GM18907 (cell line): ENCODE measurements around the gene LUZP2.

ENCODE experiments used
- ATAC-seq: cut with Tn5 transposase; IDR thresholded peaks from one replicate; pipeline ENCODE4 v1.9.1; 2021; ENCODE audit warnings: mild to moderate bottlenecking, moderate library complexity; ENCODE audit not compliant: unreplicated experiment

LUZP2 gene

DNA sequence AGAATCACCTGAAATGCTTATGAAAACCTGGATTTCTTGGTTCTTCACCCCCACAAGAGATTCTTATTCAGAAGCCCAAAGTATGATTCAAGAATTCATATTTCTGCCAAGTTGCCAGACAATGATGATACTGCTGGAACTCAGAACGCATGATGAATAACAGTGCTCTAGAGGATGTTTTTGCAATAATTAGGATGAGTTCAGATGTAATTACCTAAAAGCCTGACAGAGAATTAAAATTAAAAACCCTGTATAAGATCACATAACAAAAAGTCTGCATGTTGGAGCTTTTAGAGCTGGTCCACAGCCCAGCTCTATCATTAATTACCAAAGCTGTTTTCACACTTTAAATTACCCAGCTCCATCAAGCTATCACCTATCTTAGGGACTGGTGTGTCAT is 211.8 kb downstream of the LUZP2 start:
- no peak for ATAC-seq

DNA sequence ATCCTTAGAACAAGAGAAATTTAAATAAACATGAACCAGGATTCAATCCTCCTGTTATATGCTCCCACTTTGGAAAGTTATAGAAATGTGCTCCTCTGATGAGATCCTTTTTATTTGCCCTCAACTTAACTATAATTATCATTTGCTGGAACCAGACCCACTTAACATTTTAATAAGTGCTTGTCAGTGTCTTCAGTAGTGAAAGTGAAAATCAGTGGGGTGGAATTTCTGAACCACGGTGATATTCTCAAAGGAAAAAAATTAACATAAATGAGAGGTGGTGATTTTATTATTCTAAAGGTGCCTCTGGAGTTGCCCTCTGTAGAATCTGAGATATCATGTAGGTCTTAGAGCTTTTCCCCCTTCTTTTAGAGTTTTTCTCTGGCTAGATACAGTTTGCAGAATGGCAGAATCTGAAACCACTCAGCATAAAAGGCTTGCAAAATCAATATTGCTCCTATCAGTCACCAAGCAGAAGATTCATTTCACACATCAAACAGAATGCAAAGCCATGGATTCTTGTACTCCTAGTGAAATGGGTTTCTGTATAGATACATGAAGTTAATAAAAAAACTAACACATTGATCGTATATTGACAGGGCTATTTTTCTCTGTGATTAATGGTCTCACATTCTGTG is 213.2 kb downstream of the LUZP2 start:
- no peak for ATAC-seq

DNA sequence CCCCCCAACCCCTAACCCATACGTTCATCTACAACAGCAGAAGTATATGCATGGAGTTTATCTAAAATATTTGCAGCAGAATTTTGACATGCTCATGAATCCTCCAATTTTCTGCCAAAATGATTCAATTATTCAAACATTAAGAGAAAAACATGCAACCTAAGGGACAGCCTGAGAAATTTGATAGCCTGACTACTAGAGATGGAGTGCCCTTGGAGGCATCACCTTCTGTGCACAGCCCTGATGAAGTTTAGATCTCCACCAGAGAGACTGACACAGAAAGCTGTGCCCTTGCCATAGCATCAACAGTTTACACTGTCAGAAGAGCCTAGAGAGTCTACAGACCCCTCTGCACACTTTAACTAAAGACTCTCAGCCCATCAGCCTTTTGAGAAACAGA is 217.7 kb downstream of the LUZP2 start:
- ATAC-seq: no peak

DNA sequence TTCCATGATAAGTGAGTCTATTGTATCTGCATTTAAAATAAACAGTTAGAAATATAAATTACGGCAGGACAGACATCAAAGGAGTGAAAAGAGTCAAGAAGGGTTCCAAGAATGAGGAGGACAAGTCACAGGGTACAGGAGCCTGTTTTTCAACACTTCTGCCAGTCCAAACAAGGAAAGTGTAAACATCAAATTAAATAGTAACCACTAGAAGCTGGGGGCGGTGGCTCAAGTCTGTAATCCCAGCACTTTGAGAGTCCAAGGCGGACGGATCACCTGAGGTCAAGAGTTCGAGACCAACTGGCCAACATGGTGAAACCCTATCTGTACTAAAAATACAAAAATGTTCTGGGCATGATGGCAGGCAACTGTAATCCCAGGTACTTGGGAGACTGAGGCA is 219.6 kb downstream of the LUZP2 start:
- no peak for ATAC-seq

DNA sequence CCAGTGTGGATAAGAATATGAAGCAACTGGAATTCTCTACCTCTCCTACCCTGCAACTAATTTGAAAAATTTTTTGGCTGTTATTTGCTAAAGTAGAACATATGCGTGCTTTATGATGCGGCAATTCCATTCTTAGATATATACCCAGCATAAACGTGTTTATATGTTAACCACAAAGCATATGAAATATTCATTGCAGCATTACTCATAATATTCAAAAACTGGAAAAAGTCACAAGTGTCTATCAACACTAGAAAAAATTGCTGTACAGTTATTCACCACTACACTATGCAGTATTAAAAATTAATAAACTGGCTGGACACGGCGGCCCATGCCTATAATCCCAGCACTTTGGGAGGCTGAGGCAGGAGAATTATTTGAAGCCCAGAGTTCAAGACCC is 226.4 kb downstream of the LUZP2 start:
- ATAC-seq: no peak

DNA sequence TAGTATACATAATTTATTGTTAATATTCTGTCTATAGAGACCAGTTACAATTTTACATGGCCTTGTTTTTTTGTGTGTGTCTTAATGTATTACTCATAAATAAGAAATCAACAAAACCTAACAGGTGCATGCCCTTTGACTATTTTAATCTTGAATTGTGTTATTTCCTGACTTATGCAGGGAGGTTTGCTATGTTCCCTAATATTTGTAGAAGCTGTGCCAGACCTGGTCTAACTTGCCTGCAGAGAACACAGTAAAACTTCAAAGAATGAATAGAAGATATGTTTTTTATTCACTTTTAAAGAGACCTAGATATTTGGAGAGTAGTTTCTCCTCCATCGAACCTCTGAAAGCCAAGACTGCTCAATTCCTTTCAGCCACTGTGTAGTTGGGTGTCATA is 234.7 kb downstream of the LUZP2 start:
- ATAC-seq: no peak

DNA sequence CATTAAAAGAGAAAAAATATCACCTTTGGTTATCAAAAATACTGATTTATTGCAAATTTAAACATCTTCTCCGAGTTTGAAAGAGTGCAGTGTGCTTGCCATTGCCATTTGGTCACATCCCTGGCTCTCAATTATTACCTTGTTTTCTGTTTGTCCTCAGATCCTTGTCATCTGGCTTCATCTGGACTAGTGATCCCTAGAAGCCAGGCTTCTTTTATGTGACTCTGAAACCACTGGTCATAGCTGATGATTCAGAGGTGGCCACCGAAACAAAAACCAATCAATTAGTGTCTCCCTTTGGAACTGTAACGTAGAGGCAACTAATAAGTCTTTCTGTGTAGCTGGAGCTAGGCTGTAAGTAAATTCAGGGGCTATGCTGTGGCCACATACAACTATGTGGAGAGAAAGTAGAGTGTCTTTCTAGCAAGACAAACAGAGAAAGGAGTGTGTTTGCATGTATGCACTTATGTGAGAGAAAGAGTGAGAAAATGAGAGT is 237.9 kb downstream of the LUZP2 start:
- no peak for ATAC-seq

DNA sequence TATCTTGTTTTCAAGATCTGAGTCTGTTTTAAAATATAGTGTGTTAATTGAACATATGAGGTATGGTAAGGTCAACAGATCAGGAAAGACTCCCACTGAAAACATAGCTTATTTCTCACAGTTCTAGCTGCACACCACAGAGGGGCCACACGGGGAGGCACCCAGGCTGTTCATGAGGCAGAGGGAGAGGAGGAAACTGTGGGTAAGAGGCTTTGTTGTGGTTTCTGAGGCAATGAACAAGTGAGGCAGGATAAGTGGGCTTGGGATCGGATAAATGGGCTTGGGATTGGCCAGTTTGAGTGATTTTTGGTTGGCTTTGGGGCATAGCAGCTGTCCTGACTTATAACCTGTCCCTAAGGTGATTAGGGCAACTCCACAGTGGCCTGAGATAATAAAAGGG is 242.1 kb downstream of the LUZP2 start:
- no peak for ATAC-seq

DNA sequence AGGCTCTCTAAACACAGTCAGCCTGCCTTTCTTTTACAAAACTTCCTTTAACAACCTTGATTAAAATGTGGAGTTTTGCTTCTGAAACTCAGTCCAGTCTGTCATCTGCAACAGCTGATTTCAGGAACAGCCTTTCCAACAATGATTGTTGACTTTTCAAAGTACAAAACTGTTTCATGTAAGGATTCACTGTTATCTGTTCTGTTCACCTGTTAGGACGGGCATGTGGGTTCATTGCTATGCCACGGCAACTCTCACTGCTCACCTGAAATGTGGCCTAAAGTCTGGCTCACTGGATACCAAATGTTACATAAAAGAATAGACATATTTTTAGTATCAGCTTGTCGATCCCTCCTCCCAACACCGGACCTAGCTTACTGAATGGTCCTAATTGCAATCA is 242.8 kb downstream of the LUZP2 start:
- ATAC-seq: no peak

DNA sequence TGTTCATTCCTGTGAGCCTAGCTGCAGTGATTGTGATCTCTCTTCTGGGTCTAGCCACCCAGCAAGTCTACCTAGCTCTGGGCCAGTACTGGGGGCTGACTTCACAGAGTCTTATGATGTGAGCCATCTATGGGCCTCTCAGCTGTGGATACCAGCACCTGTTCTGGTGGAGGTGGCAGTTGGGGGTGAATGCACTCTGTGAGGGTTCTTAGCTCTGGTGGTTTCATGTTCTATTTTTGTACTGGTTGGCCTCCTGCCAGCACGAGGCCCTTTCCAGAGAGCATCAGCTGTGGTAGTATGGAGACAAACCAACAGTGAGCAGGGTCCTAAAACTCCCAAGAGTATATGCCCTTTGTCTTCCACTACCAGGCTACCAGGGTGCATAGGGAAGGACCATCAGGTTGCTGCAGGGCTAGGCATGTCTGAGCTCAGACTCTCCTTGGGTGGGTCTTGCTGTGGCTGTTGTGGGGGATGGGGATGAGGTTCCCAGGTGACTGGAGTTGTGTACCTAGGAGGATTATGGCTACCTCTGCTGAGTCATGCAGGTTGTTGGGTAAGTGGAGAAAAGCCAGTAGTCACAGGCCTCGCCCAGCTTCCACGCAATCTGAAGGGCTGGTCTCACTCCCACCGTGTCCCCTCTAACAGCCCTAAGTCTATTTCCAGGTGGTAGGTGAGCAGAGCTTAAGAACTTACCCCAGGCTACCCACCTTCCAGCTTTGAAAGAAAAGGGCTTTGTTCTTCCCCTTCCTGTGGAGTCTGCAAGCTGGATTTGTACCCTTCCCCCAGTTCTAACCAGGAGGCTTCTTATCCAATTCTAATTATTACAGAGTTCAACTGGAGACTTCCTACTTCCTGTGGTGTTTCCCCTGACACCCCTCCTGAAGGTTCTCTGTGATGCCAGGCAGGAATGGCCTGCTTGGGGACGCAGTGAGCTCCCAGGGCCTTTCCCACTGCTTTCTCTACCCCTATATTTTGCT is 250.7 kb downstream of the LUZP2 start:
- ATAC-seq: no peak

DNA sequence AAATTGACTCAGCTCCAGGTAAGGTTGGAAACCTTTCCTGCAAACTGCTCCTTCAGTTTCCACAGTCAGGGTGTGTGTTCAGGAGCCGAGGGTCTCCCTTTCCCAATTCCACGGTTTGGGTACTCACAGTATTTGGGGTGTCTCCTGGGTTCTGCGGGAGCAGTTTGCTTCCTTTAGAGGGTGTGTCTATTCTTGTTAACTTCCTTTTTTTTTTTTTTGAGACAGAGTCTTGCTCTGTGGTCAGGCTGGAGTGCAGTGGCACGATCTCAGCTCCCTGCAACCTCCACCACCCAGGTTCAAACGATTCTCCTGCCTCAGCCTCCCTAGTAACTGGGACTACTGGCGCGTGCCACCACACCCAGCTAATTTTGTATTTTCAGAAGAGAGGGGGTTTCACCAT is 251.4 kb downstream of the LUZP2 start:
- no peak for ATAC-seq

DNA sequence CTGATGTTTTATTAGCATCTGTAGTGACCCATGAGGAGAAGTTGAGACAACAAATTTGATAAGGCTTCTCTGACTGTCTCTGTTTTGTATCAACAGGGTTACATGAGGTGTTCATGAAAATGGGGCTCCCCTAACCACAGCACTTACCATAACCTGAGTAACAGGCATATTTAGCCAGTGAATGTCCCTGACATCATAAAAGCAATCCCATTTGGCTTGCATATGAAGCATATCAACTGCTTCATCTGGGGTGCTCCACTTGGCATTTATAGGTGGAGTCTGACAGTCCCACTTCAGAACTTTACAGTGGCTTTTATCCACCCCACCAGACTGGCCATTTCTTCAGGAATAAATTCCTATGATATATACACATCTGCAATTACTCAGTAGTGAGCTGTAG is 257.6 kb downstream of the LUZP2 start:
- no peak for ATAC-seq

DNA sequence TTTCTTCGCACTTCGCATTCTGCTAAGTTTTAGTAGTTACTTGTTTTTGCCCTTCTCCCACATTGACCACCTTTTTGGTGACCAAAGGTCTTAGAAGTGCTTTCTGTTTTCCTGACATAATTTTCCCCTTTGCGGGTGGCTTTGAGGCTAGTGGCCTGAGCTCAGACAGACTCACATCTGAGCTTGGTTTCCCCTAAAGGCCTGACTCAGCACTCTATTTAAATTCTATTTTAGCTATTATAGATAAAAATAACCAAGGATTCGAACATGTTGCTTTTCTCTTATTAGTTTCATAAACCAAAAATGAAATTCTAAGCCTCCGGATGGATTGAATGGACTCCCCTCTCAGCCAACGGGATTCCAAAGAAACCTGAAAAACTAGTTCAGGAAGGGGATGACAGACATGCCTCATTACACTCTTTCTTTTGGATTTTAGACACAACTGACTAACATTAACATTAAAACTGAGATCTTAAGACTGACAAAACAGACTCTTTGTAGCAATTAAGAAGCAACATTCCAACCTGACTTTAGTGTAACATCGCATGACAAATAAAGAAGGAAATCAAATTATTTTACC is 258.5 kb downstream of the LUZP2 start:
- ATAC-seq: no peak

DNA sequence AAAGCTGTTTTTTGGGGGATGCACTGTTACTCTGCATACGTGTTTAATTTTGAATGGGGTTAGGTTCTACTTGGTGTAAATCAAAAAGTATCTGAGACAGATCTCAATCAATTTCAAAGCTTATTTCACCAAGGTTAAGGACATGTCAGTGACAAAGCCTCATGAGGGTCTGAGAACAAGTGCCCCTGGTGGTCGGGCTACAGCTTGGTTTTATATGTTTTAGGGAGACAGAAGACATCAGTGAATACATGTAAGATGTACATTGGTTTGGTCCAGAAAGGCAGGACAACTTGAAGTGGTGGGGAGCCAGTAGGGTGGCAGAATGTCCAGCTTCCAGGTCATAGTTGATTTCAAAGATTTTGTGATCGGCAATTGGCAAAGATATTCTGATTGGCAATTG is 262.9 kb downstream of the LUZP2 start:
- no peak for ATAC-seq

DNA sequence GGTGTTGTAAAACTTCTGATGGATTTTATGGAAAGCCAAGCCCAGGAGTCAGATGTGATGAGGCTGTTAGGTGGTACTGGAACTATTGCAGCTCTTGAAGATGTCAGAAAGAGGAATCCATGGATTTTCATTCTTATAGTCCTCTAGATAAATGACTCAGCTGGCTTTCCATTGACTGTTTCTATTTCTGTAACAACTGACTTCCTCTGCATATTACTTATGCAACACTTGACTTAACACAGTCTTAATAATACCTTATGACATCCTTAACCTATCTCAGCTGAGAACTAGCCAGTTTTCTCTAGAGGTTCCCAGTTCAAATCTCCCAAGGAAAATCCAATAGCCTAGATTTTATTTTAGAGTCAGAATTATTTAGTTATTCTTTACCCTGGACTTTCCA is 263.8 kb downstream of the LUZP2 start:
- ATAC-seq: no peak

DNA sequence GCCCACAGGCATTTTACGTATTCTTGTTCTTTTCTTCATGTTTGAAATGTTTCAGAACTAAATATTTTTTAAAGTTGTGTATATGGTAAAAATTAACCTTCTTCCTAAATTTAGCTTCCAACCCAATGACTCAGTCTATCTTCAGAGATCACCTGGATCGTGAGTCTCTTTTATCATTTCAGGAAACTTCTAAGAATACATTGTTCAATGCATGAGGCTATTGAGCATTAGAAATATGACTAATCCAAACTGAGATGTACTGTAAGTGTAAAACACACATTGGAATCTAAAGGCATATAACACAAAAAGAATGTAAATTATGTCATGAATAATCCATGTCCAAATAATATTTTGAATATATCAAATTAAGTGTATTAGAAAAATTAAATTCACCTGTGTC is 265.2 kb downstream of the LUZP2 start:
- ATAC-seq: no peak

DNA sequence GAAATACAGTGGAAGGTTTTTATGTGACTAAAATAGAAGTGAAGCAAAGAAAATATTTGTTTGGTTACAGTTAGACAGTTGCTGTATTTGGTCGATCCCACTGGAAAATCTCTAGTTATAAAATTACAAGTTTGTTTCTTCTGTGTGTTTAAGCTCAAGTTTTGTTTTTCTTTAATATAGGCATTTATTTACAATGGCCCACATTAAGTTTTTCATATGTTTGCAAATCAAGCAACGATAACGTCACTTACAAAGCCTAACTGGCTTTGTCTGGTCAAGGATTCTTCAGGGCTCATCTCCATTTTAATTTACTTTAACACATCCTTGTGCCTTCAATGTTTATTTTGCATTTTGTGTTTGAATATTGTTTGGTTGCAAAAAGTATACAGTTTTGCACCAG is 270.6 kb downstream of the LUZP2 start:
- no peak for ATAC-seq

DNA sequence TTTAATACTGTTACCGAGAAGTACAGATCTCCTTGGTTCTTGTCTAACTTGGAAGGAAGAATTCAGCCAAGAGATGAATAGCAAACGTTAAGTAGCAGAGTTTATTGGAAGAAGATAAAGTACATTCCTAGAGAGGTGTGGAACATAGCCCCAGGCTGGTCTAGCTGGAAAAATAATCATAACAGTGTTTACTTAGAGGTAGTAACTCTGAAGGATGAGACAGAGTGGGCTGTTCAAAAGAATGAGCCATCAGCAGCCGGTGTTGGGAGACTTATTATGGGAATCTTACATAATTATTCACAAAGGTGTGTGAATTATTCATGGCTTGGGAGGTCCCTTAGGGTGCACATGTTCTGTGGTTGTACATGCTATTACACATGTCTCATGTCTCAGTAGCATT is 276.5 kb downstream of the LUZP2 start:
- no peak for ATAC-seq

DNA sequence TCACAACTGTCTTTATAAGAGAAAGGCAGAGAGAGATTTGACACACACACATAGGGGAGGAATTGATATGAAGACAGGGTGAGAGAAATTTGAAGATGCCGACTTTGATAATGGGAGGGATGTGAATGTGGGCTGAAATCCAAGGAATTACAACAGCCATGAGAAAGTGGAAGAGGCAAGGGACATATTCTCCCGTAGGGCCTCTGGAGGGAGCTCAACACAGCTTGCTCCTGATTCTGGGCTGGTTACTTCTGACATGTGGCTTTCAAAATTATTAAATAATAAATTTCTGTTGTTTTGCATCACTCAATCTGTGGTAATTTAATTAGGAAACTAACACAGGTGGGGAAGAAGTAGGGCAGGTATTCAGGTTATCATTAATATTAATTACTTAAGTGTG is 282.9 kb downstream of the LUZP2 start:
- no peak for ATAC-seq

DNA sequence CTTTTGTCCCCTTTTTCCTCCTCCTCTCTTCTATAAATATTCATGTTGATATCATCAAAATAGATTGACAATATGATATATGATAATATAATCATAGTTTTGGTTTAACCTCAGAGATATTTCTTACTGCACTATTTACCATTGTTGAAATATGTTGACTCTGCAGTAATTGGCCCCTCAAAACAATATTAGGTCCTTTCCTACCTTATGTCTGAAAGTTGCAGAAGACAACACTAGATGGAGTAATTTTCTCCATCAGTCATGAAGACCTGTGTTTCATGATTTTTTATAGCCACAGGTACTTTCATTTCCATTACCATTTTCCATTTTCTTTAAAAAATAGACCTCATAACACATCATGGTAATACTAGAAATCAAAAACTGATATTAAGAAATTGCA is 284.4 kb downstream of the LUZP2 start:
- no peak for ATAC-seq

DNA sequence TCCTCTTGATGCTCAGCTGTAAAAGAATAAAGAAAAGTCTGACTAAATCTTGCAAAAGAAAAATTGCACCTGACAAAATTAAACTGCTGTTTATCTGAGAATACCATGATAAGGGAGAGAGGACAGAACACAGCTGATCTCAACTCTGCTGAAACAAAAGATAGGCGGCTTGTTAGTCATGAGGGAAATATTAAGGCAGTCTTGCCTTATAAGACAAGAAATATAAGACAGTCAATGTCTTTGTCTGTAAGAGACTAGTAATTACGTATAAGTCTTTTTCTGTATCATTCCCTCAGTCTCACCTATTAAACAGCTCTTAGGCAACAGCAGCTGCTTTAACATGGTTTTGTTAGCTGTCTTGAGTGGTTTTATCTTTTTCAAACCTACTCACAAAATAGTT is 296.6 kb downstream of the LUZP2 start:
- ATAC-seq: no peak

DNA sequence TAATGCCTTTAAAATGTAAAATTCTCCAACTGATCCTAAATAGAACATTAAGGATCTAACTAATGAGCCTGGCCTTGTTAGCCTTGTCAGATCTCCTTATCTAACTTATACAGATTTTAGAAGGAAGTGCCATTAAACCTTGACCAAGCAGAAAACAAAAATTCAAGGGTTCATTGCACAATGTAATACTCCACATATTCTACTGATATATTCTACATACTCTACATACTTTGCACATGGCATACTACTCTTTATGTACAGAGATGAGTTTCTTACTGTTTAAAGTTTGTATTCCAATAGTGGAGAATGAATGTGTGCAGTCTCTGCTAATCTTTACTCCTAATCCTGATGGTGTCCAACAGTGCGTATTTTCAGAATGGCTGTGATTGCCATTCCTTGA is 297.2 kb downstream of the LUZP2 start:
- no peak for ATAC-seq
